ENCODE results near the gene CNGA2.

The CNGA2 gene

DNA sequence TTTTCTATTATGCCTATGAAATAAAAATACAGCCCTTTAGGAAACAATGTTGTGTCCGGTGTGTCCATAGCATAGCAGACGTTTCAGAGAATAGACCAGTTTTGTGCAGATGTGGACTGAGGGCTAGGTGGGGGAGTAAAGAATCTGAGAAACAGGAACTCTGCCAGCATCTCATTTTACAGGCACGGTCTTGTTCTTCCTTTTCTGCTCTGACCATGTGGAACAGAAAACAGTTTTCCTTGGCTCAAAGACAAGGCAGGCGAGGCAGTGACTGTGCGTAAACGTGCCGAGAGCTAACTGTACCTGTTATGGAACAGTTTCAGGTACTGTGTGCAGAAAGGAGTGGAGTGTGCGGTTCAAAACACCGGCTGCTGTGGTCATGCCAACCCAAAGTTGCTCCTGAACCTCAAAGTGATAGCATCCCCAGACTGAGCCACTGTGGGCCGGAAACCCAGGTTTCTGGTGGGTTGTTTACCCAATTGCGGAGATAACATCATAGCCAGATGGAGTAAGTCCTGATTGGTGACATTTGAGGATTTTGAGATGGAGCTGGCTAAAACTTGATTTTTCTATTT lies 20.2 kb downstream of the CNGA2 start:
- peak; percentile 17 for DNase-seq

- DNase-seq, result no peak
Observed at GRCh38 chrX:151759041-151759708, 24.6 kb downstream of the CNGA2 start.

GRCh38 chrX:151762802-151763201 lies 28.3 kb downstream of the CNGA2 start:
- no peak for DNase-seq

DNA sequence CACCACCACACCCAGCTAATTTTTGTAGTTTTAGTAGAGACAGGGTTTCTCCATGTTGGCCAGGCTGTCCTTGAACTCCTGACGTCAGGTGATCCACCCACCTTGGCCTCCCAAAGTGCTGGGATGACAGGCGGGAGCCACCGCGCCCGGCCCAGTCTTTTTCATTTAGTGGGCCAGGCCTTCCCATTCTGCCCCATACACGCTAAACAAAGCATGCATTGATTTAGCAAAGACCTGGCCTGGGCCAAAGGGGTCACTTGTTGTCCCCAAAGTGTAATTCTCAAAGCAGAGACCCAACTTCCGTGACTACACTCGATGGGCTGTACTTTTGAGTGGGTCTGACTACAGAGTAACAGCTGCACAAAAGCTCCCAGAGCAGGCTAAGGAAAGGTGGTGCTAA lies 29.2 kb downstream of the CNGA2 start:
- no peak for DNase-seq

- DNase-seq, result no peak
Observed at GRCh38 chrX:151765026-151765425, 30.5 kb downstream of the CNGA2 start.

DNA sequence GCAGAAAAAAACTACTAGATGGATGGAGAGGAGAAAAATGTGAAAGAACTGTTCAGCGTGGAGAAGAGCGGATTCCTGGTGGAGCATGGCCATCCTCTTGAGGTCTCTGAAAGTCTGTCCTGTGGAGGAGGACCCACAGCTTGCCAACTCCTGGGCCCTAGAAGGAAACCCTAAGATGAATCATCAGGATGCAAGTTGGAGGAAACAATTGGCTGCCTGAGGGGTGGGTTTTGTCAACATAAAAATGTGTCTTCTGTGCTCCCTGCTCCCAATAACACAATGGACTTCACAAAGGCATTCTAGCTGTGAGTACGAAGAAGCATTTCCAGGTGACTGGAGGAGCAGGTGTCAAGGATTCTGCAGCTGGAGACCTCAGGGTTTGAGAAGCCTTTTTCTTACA lies 37.2 kb downstream of the CNGA2 start:
- no peak for DNase-seq

DNA sequence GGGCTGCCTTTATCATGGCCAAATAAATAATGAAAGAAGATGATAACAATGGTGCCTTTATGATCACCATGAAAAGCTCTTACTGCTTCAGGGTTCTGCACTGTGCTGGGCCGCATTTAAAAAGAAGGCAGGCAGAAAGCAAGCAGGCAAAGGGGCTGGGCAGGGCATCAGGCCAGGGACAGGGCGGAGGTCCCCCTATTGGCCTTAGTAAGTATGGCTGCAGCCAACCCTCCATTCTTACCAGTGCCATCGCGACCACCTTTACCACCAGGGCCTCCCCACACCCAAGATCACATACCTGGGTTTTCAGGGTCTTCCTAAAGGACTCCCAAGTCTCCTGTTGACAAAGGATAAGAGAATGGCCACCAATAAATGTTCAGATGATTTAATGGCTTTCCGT lies 38.9 kb downstream of the CNGA2 start:
- no peak for DNase-seq

DNA sequence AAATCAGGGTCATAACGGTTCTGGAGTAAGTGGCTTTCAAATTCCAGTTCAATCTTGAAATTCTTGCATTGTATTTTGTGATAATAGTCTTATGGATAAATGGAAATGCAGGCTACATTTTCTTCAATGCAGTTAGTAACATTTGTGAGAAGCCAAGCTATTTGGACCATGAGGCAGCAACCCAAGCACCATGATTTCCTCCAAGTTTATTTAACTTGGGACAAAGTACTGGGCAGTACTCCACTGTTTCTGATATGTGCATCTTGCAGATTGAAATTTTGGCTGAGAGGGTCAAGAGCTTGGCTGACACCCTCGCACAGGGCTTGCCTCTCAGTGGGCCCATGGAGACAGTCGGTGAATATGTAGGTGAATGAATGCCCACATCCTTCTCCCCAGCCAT lies 39.9 kb downstream of the CNGA2 start:
- no peak for DNase-seq

DNA sequence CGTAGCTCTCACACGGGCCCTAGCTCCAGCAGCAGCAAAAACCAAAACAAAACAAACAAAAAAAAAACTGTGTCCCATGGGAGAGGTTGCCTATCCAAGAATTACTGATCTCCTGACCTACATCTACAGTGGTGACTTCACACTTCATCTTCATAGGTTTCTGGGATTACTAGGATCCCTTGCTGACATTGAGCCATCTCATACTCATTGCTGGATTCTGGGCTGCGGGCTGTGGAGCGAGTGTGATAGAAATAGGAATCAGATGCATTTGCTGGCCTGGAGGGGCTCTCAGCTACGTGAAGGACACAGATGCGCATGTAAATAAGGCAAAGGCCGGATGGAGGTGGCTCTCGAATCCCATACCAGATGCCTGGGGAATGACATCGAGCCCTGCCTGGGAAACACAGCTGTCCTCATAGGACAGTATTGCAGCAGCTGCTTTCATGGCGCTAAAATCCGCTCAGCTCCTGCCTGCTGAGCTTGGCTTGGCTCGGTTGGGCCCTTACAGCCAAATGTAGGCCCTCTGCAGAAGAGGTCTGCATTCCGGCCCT lies 41.7 kb downstream of the CNGA2 start:
- DNase-seq, result no peak

GRCh38 chrX:151776936-151777335 lies 42.4 kb downstream of the CNGA2 start:
- DNase-seq, result no peak

DNA sequence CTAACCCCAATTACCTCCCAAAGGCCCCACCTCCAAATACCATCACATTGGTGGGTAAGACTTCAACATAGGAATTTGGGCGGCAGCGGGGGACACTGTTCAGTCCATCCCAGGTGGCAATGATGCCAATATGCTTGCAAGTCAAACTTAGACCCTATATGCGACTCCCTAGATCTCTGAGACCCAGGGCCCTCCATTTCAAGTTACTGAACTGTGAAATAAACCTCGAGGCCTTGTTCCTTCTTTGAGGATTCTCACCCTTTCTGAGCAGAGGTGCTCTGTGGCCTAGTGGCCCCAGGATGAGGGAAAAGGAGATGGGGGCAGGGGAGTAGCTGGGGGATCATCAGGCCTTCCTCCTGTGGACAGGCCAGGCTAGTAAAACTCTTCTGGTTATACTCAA lies 44.7 kb downstream of the CNGA2 start:
- DNase-seq, result no peak

DNA sequence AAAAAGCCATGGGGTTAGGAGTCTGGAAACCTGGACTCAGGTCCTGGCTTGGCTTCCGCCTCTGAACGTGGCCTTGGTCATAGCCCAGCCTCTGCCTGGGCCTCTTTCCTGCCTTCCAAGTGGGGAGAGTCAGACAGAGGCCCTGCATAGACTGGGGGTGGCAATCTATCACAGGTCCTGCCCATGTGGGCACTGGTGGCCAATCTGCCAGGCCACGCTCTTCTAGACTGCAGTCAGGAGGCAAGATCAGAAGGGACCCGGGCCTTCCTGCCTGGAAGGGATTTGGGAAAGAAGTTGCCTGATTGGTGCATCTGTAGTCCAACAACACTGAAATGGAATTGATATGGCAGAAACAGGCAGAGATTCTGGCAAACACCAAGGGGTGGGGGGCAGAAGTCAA lies 46.1 kb downstream of the CNGA2 start:
- no peak for DNase-seq

DNA sequence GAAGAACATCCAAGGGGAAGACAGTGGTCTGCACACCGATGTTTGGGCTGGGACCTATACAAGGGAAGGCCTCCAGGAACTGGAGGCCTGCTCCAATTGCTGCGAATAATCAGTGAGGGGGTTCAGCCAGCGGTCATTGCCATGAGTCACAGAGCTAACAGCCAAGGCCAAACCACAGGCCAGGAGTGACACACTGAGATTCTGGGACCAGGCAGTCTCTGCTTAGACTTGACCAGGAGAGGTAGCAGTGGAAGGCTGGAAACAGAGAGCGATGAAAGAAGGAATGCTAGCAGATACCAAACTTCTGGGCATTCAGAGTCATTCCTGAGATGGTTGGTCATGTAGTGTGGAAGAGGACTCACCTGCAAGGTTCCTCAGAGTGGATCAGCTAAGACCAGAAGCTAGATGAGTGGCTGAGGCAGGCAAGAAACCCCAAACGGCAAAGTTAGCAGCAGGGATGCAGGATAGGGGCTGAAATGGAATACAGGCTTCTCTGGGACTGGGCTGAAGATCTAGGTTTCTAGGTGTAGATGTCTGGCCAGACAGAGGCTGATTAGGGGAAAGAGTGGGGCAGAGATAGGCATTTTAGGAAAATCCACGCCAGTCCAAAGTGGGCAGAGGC lies 54.7 kb downstream of the CNGA2 start:
- no peak for DNase-seq

DNA sequence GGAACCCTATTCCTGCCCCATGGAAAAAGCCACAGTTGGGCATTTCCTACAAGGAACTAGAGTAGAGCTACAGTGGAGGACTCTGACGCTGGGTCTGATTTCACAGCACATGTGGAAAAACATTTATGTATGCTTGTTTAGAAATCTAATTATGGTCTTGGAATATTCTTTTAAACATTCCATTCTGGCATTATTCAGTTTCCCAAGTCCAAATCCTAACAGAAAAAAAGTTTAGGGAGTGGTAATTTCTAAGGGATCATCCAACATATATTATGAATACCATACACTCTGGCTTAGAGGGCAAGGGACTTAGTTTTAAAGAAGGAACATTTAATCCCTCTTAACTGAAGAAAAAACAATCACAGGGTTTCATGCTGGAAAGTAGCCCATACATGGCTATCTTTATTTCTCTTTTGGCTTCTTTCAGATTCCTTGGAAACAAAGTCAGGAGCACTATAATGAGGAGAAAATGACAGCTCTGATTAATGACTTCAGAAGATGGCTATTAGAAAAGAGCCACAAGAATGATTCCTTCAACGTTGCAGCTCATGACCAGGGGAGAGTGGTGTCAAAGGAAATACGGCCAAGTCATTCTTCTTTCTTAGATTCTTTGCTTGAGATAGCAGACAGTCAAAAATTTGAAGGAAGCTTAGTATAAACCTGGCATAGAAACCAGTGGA lies 56.1 kb downstream of the CNGA2 start:
- DNase-seq, result no peak

- no peak for DNase-seq
Observed at GRCh38 chrX:151791961-151792360, 57.4 kb downstream of the CNGA2 start.

GRCh38 chrX:151792505-151792904 lies 58.0 kb downstream of the CNGA2 start:
- DNase-seq, result no peak

DNA sequence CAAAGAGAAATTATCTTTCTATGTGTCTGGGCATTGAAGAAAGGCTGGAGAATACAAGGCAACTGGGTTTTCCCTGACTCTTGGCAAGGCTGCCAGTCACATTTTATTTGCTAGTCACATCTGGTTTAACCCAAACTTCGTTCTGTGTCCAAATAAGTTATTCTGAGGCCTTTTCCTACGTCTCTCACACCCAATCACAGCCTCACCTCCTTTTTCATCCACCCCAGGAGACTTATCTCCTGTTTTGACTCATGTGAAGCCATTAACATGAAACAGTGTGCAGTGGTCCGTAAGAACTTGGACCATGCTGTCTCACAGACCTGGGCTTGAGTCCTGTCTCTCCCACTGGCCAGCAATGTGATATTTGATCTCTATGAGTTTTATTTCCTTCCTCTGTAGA lies 59.3 kb downstream of the CNGA2 start:
- no peak for DNase-seq

All from NCI-H2029 (cell line).